ENCODE measurements around the gene VGLL4.
"Not testable (repeated sequence)": the region's sequence is repeated elsewhere in the genome, so short reads cannot be mapped to it uniquely, and the experiment has no call there.

The VGLL4 gene

DNA sequence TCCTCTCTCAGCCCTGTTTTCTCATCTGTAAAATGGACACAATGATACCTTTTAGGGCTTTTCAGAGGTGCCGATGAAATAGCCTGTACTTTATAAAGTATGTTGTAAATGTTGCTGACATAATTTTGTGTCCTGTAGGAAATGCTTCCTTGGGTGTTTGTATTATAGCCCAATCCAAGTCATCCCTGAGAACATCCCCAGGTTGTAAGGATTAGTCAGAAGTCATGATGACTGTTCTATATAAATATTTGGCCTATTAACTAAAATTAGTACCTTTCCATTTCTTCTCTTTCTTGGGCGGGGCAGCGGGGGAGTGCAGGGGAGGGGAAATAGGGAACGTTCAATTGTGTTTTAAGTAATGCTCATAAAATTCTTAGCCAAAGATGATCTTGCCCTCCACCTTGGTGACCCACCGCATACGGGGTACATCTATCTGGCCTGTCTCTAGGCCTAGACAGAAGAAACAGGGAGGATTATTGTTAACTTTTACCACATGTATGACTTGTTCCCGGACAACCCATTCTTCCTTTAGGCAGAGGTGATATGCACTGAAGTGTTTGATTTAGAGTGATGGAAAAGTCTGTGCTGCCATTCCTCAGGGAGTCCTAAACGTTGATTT is 120.7 kb downstream of the VGLL4 start:
- H3K27ac ChIP-seq (ENCODE audit: low read depth, low read length): no peak overlapping the region
- H3K36me3 ChIP-seq (ENCODE audit: control insufficient read depth, insufficient read depth, low read length): no peaks in the 10 kb centered on the region

GRCh38 chr3:11522398-11522715 is 121.4 kb downstream of the VGLL4 start:
- Histone ChIP-seq H3K4me1 (ENCODE audit: control insufficient read depth, insufficient read depth, low read length) (peaks cover 3% of the 10 kb centered on the region; the same call in 1 of the 2 replicates), H3K9ac (ENCODE audit: low read length) (no peak overlapping the region), H3K27ac (ENCODE audit: low read depth, low read length) (no peak overlapping the region), H3K27me3 (ENCODE audit: control insufficient read depth, insufficient read depth, low read length) (no peaks in the 10 kb centered on the region), H3K4me3 (ENCODE audit: low read depth, low read length) (no peak overlapping the region), H3K9me3 (ENCODE audit: control insufficient read depth, insufficient read depth, low read depth, low read length) (no peaks in the 10 kb centered on the region), H3K36me3 (ENCODE audit: control insufficient read depth, insufficient read depth, low read length) (no peaks in the 10 kb centered on the region)

More for the DNA sequence above, 120.7 kb downstream of the VGLL4 start:
- Histone ChIP-seq H3K27me3 (ENCODE audit: control insufficient read depth, insufficient read depth, low read length) (no peaks in the 10 kb centered on the region), H3K9ac (ENCODE audit: low read length) (no peak overlapping the region), H3K4me3 (ENCODE audit: low read depth, low read length) (no peak overlapping the region), H3K9me3 (ENCODE audit: control insufficient read depth, insufficient read depth, low read depth, low read length) (no peaks in the 10 kb centered on the region), H3K4me1 (ENCODE audit: control insufficient read depth, insufficient read depth, low read length) (0 out of 2 replicates have a peak, but pooled peaks cover 3% of the 10 kb centered on the region)

GRCh38 chr3:11521167-11521566 is 122.5 kb downstream of the VGLL4 start:
- H3K27ac ChIP-seq (ENCODE audit: low read depth, low read length): no peak overlapping the region
- no peaks in the 10 kb centered on the region for H3K9me3 ChIP-seq (ENCODE audit: control insufficient read depth, insufficient read depth, low read depth, low read length)
- no peaks in the 10 kb centered on the region for H3K27me3 ChIP-seq (ENCODE audit: control insufficient read depth, insufficient read depth, low read length)
- no peaks in the 10 kb centered on the region for H3K36me3 ChIP-seq (ENCODE audit: control insufficient read depth, insufficient read depth, low read length)
- H3K4me3 ChIP-seq (ENCODE audit: low read depth, low read length): no peak overlapping the region
- no peak overlapping the region for H3K9ac ChIP-seq (ENCODE audit: low read length)
- peaks cover 3% of the 10 kb centered on the region; the same call in 1 of the 2 replicates for H3K4me1 ChIP-seq (ENCODE audit: control insufficient read depth, insufficient read depth, low read length)

GRCh38 chr3:11517601-11518000 is 126.1 kb downstream of the VGLL4 start:
- Histone ChIP-seq H3K36me3 (ENCODE audit: control insufficient read depth, insufficient read depth, low read length) (no peaks in the 10 kb centered on the region), H3K4me3 (ENCODE audit: low read depth, low read length) (no peak overlapping the region), H3K27ac (ENCODE audit: low read depth, low read length) (no peak overlapping the region), H3K27me3 (ENCODE audit: control insufficient read depth, insufficient read depth, low read length) (no peaks in the 10 kb centered on the region), H3K9ac (ENCODE audit: low read length) (no peak overlapping the region), H3K4me1 (ENCODE audit: control insufficient read depth, insufficient read depth, low read length) (peaks cover 8% of the 10 kb centered on the region; the same call in 1 of the 2 replicates), H3K9me3 (ENCODE audit: control insufficient read depth, insufficient read depth, low read depth, low read length) (no peaks in the 10 kb centered on the region)

DNA sequence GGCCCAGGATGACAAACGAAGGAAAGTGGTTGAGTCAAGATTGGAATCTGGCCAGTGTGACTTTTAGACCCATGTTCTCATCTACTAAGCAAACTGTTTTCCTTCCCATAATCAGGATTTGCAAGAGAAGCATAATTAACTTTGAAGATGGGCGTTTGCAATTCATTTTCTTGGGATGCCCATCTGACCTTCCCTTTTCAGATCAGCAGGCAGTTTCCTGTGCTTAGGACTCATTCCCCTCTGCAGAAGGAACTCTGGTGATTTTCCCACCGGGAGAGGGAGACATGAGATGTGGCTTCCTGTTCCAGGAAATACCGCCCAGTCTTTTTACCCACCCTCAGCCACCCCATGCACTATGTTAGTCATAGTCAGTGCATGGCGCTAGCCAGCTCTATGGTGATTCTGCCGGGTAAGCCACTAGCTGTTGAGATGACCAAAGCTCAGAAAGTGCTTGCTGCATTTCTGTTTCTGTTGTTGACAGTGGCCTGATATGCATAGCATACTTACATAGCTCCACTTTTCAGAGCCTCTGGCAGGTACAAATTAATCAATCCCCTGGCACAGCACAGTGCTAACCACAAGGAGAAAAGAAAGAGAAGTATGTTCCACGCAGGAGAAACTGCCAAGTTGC is 129.4 kb downstream of the VGLL4 start:
- H3K27ac ChIP-seq (ENCODE audit: low read depth, low read length): no peak overlapping the region
- H3K4me3 ChIP-seq (ENCODE audit: low read depth, low read length): no peak overlapping the region
- H3K9ac ChIP-seq (ENCODE audit: low read length): no peak overlapping the region
- H3K36me3 ChIP-seq (ENCODE audit: control insufficient read depth, insufficient read depth, low read length): no peaks in the 10 kb centered on the region
- H3K9me3 ChIP-seq (ENCODE audit: control insufficient read depth, insufficient read depth, low read depth, low read length): no peaks in the 10 kb centered on the region
- peaks cover 22% of the 10 kb centered on the region for H3K4me1 ChIP-seq (ENCODE audit: control insufficient read depth, insufficient read depth, low read length)
- no peaks in the 10 kb centered on the region for H3K27me3 ChIP-seq (ENCODE audit: control insufficient read depth, insufficient read depth, low read length)

GRCh38 chr3:11513817-11514135 is 129.9 kb downstream of the VGLL4 start:
- Histone ChIP-seq H3K4me3 (ENCODE audit: low read depth, low read length) (no peak overlapping the region), H3K4me1 (ENCODE audit: control insufficient read depth, insufficient read depth, low read length) (peaks cover 27% of the 10 kb centered on the region), H3K27ac (ENCODE audit: low read depth, low read length) (no peak overlapping the region), H3K27me3 (ENCODE audit: control insufficient read depth, insufficient read depth, low read length) (no peaks in the 10 kb centered on the region), H3K9ac (ENCODE audit: low read length) (no peak overlapping the region), H3K9me3 (ENCODE audit: control insufficient read depth, insufficient read depth, low read depth, low read length) (no peaks in the 10 kb centered on the region), H3K36me3 (ENCODE audit: control insufficient read depth, insufficient read depth, low read length) (no peaks in the 10 kb centered on the region)

DNA sequence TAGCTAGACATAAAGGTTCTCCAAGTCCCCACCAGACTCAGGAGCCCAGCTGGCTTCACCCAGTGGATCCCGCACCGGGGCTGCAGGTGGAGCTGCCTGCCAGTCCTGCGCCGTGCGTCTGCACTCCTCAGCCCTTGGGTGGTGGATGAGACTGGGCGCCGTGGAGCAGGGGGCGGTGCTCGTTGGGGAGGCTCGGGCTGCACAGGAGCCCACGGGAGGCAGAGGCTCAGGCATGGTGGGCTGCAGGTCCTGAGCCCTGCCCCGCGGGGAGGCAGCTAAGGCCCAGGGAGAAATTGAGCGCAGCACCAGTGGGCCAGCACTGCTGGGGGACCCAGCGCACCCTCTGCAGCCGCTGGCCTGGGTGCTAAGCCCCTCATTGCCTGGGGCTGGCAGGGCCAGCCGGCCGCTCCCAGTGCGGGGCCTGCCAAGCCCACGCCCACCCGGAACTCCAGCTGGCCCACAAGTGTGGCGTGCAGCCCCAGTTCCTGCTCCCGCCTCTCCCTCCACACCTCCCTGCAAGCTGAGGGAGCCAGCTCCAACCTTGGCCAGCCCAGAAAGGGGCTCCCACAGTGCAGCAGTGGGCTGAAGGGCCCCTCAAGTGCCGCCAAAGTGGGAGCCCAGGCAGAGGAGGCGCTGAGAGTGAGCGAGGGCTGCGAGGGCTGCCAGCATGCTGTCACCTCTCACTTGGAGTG is 130.4 kb downstream of the VGLL4 start:
- H3K27me3 ChIP-seq (ENCODE audit: control insufficient read depth, insufficient read depth, low read length); H3K9me3 ChIP-seq (ENCODE audit: control insufficient read depth, insufficient read depth, low read depth, low read length); H3K27ac ChIP-seq (ENCODE audit: low read depth, low read length); H3K4me3 ChIP-seq (ENCODE audit: low read depth, low read length); H3K9ac ChIP-seq (ENCODE audit: low read length); H3K36me3 ChIP-seq (ENCODE audit: control insufficient read depth, insufficient read depth, low read length): not testable (repeated sequence)
- H3K4me1 ChIP-seq (ENCODE audit: control insufficient read depth, insufficient read depth, low read length): peaks cover 31% of the 10 kb centered on the region

DNA sequence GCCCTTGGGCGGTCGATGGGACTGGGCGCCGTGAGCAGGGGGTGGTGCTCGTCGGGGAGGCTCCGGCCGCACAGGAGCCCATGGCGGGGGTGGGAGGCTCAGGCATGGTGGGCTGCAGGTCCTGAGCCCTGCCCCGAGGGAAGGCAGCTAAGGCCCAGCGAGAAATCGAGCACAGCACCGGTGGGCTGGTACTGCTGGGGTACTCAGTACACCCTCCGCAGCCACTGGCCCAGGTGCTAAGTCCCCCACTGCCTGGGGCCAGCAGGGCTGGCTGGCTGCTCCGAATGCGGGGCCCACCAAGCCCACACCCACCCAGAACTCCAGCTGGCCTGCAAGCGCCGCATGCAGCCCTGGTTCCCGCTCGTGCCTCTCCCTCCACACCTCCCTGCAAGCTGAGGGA is 132.1 kb downstream of the VGLL4 start:
- not testable (repeated sequence) for H3K36me3 ChIP-seq (ENCODE audit: control insufficient read depth, insufficient read depth, low read length)
- peaks cover 31% of the 10 kb centered on the region for H3K4me1 ChIP-seq (ENCODE audit: control insufficient read depth, insufficient read depth, low read length)

DNA sequence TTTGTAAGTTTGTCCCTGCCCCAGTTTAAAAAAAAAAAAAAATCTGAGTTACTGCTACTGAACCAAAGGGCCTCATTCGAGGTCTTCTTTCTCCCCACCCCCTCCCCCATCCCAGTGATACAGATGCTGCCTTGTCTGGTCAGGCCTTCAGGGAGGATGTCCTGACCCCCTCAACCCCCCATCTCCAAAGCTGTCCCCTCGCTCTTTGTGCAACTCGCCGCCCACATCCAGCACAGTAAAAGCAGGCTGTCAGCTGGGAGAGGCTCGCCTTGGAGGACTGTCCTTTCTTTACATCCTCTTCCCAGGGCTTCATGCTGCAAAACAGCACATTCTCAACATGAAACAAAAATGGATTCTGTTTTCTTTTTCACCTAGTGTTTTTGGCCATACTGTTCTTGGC is 133.4 kb downstream of the VGLL4 start:
- Histone ChIP-seq H3K36me3 (ENCODE audit: control insufficient read depth, insufficient read depth, low read length) (no peaks in the 10 kb centered on the region), H3K4me3 (ENCODE audit: low read depth, low read length) (no peak overlapping the region), H3K9me3 (ENCODE audit: control insufficient read depth, insufficient read depth, low read depth, low read length) (no peaks in the 10 kb centered on the region), H3K9ac (ENCODE audit: low read length) (no peak overlapping the region), H3K27me3 (ENCODE audit: control insufficient read depth, insufficient read depth, low read length) (no peaks in the 10 kb centered on the region), H3K27ac (ENCODE audit: low read depth, low read length) (peak overlapping the region; percentile 71; the same call in 1 of the 2 replicates), H3K4me1 (ENCODE audit: control insufficient read depth, insufficient read depth, low read length) (peaks cover 31% of the 10 kb centered on the region)

More for the DNA sequence above, 132.1 kb downstream of the VGLL4 start:
- H3K27ac ChIP-seq (ENCODE audit: low read depth, low read length); H3K9me3 ChIP-seq (ENCODE audit: control insufficient read depth, insufficient read depth, low read depth, low read length); H3K4me3 ChIP-seq (ENCODE audit: low read depth, low read length); H3K9ac ChIP-seq (ENCODE audit: low read length); H3K27me3 ChIP-seq (ENCODE audit: control insufficient read depth, insufficient read depth, low read length): not testable (repeated sequence)

GRCh38 chr3:11510001-11510340 is 133.7 kb downstream of the VGLL4 start:
- H3K9ac ChIP-seq (ENCODE audit: low read length): no peak overlapping the region
- no peaks in the 10 kb centered on the region for H3K36me3 ChIP-seq (ENCODE audit: control insufficient read depth, insufficient read depth, low read length)
- H3K4me1 ChIP-seq (ENCODE audit: control insufficient read depth, insufficient read depth, low read length): peaks cover 31% of the 10 kb centered on the region
- H3K27ac ChIP-seq (ENCODE audit: low read depth, low read length): peak overlapping the region; percentile 71; the same call in 1 of the 2 replicates
- H3K9me3 ChIP-seq (ENCODE audit: control insufficient read depth, insufficient read depth, low read depth, low read length): no peaks in the 10 kb centered on the region
- no peaks in the 10 kb centered on the region for H3K27me3 ChIP-seq (ENCODE audit: control insufficient read depth, insufficient read depth, low read length)
- H3K4me3 ChIP-seq (ENCODE audit: low read depth, low read length): no peak overlapping the region

- Histone ChIP-seq H3K9ac (ENCODE audit: low read length) (no peak overlapping the region), H3K27me3 (ENCODE audit: control insufficient read depth, insufficient read depth, low read length) (no peaks in the 10 kb centered on the region), H3K36me3 (ENCODE audit: control insufficient read depth, insufficient read depth, low read length) (no peaks in the 10 kb centered on the region), H3K9me3 (ENCODE audit: control insufficient read depth, insufficient read depth, low read depth, low read length) (no peaks in the 10 kb centered on the region), H3K4me3 (ENCODE audit: low read depth, low read length) (no peak overlapping the region), H3K27ac (ENCODE audit: low read depth, low read length) (peak overlapping the region; percentile 71), H3K4me1 (ENCODE audit: control insufficient read depth, insufficient read depth, low read length) (peaks cover 30% of the 10 kb centered on the region)
Measured at GRCh38 chr3:11509173-11510000, 134.3 kb downstream of the VGLL4 start.

All from HUES6 (cell line).